Mesendoderm (in vitro differentiated cells): ENCODE results near the gene GOLM1.
A peak's percentile ranks its signal among the peaks of the same experiment; 100 is the strongest.

Experiments
- DNase-seq: peaks from one replicate; pipeline ENCODE4 v3.0.0; 2013
- H2AK5ac ChIP-seq: 2 replicates; pipeline ENCODE4 v1.6.1; 2013; ENCODE audit warnings: low read length, inconsistent platforms
- H2BK120ac ChIP-seq: 2 replicates; pipeline ENCODE4 v1.6.1; 2013; ENCODE audit warnings: low read depth, mild to moderate bottlenecking, low read length, moderate library complexity, mixed read lengths
- H2BK15ac ChIP-seq: replicated peaks from 2 replicates; pipeline ENCODE4 v1.6.1; 2013; ENCODE audit warnings: low read depth, mild to moderate bottlenecking, moderate library complexity
- H2BK5ac ChIP-seq: 2 replicates; pipeline ENCODE4 v1.6.1; 2013; ENCODE audit warnings: low read length, inconsistent platforms
- H3K18ac ChIP-seq: 2 replicates; pipeline ENCODE4 v1.6.1; 2013; ENCODE audit warnings: mild to moderate bottlenecking, low read length, mixed read lengths
- H3K23ac ChIP-seq: one replicate; pipeline ENCODE4 v1.6.1; 2013; ENCODE audit warnings: low read length
- H3K27ac ChIP-seq: 2 replicates; pipeline ENCODE4 v1.5.1; 2013; ENCODE audit warnings: low read depth, mild to moderate bottlenecking, inconsistent platforms, low read length, moderate library complexity
- H3K27me3 ChIP-seq: 2 replicates; pipeline ENCODE4 v1.6.1; 2013; ENCODE audit warnings: low read length, control low read depth, mild to moderate bottlenecking, inconsistent platforms; ENCODE audit not compliant: insufficient read depth, poor library complexity
- H3K36me3 ChIP-seq: 2 replicates; pipeline ENCODE4 v1.6.1; 2013; ENCODE audit warnings: low read length, inconsistent platforms; ENCODE audit not compliant: control insufficient read depth, insufficient read depth
- H3K4ac ChIP-seq: one replicate; pipeline ENCODE4 v1.6.1; 2013; ENCODE audit warnings: low read depth, mild to moderate bottlenecking, low read length, moderate library complexity
- H3K4me1 ChIP-seq: 2 replicates; pipeline ENCODE4 v1.6.1; 2013; ENCODE audit warnings: low read depth, low read length, inconsistent platforms; ENCODE audit not compliant: control insufficient read depth
- H3K4me2 ChIP-seq: 2 replicates; pipeline ENCODE4 v1.6.1; 2013; ENCODE audit warnings: low read length
- H3K4me3 ChIP-seq: 2 replicates; pipeline ENCODE4 v1.5.1; 2013; ENCODE audit warnings: mild to moderate bottlenecking, low read length
- H3K56ac ChIP-seq: one replicate; pipeline ENCODE4 v1.6.1; 2013; ENCODE audit warnings: low read length
- H3K79me1 ChIP-seq: 2 replicates; pipeline ENCODE4 v1.6.1; 2013; ENCODE audit warnings: low read length, inconsistent platforms
- H3K79me2 ChIP-seq: 2 replicates; pipeline ENCODE4 v1.6.1; 2013; ENCODE audit warnings: mild to moderate bottlenecking, low read length; ENCODE audit not compliant: control insufficient read depth, insufficient read depth
- H3K9ac ChIP-seq: 2 replicates; pipeline ENCODE4 v1.6.1; 2013; ENCODE audit warnings: low read length, inconsistent platforms
- H4K5ac ChIP-seq: one replicate; pipeline ENCODE4 v1.6.1; 2013; ENCODE audit warnings: low read length
- H4K8ac ChIP-seq: one replicate; pipeline ENCODE4 v1.6.1; 2013; ENCODE audit warnings: low read depth, mild to moderate bottlenecking, control low read depth, low read length, moderate library complexity
- WGBS: extraction: QIAGEN DNeasy Blood & Tissue Kit; methylation state at CpG from one replicate; pipeline ENCODE4 v1.1.7; 2013; ENCODE audit warnings: low lambda C conversion rate, missing lambda C conversion rate; ENCODE audit not compliant: insufficient coverage; ENCODE audit errors: extremely low coverage; 5-methylcytosine and 5-hydroxymethylcytosine counted together

The GOLM1 gene

DNA sequence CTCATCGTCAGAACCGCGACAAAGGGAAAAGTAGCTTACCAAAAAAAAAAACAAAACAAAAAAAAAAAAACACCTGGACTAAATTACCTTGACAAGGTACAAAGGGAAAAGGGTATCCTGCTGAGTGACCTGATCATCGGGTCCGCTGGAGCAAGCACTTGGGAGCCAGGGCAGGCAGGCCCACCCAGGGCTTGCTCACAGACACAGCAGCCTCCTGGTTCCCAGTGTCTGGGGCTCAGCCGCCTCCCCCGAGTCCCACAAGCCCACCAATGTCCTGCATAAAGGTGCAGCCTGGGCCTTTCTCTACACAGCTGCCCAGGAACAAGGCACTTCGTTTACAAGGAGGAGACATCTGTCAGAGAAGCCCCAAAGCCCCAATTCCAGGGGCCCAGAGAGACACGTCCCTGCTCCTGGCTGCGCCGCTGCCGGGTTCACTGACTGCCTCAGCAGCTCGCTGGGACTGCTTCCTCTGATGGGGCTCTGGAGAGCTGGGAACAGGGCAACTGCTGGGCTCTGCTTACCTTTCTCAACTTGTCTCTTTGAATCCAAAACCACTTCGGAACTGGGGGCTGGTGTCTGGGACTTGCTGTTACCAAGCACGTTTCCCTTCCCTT lies 63.4 kb downstream of the GOLM1 start:
- H3K79me1 ChIP-seq = no peaks in the 10 kb centered on the region
- H3K36me3 ChIP-seq = peaks cover 4% of the 10 kb centered on the region
- H3K23ac ChIP-seq = no peak overlapping the region
- H3K18ac ChIP-seq = no peak overlapping the region
- no peak overlapping the region for H2BK5ac ChIP-seq
- no peak overlapping the region for H3K4ac ChIP-seq
- no peak overlapping the region for H4K8ac ChIP-seq
- H2BK120ac ChIP-seq = no peak overlapping the region
- H3K79me2 ChIP-seq = no peaks in the 10 kb centered on the region
- H3K4me2 ChIP-seq = no peak overlapping the region
- no peak overlapping the region for H3K9ac ChIP-seq
- DNase-seq = no peak
- no peak overlapping the region for H3K56ac ChIP-seq
- H3K27ac ChIP-seq = no peak overlapping the region
- WGBS = no CpG with 5 or more reads among the region's 15 CpGs
- no peaks in the 10 kb centered on the region for H3K27me3 ChIP-seq
- H2AK5ac ChIP-seq = no peak overlapping the region
- no peak overlapping the region for H2BK15ac ChIP-seq
- H3K4me1 ChIP-seq = no peaks in the 10 kb centered on the region
- H3K4me3 ChIP-seq = no peak overlapping the region
- no peak overlapping the region for H4K5ac ChIP-seq

DNA sequence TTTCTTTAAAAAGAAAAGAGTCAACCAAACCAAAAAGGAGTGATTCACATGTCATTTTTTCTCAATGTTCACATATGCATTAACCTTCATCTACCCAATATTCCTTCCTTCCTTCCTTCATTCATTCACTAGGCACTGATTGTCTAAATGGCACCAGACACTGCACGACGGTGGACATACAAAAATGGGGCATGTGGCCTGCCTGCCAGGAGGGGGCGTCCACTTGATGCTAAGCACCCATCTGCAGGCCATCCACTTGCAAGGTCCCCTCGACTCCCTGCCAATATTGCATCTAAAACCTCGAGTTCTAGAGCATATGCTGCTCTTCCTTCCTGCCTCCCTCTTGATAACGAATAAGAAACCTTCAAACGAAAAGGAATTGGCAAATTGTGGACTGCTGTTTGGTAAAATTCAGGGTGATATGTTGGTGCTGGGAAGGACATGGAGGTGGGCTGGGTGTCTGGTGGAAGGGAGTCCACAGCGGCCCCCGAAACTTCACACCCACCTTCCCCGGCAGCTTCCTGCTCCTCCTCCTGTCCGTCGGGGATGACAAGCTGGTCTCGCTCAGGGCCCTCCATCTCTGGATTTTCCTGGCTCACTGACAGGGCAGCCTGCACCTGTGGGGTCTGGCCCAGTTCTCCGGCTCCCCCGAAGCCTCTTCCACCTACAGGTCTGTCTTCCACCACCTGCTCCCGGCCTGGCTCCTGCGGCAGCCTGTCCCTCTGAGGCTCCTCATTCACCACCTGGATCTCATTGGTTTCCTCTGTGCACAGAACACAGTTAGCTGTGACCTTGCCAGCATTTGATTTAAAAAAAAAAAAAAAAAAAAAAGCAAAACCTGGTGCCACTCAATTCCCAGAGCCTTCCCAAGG lies 64.3 kb downstream of the GOLM1 start:
- Histone ChIP-seq H3K27me3 (no peaks in the 10 kb centered on the region), H3K9ac (no peak overlapping the region), H3K18ac (no peak overlapping the region), H4K5ac (no peak overlapping the region), H2BK5ac (no peak overlapping the region), H3K4me2 (no peak overlapping the region), H3K4me1 (no peaks in the 10 kb centered on the region), H3K36me3 (peaks cover 4% of the 10 kb centered on the region), H3K27ac (no peak overlapping the region), H4K8ac (no peak overlapping the region), H2BK15ac (no peak overlapping the region), H3K79me1 (no peaks in the 10 kb centered on the region), H3K4me3 (no peak overlapping the region), H3K4ac (no peak overlapping the region), H2AK5ac (no peak overlapping the region), H2BK120ac (no peak overlapping the region), H3K56ac (no peak overlapping the region), H3K79me2 (no peaks in the 10 kb centered on the region), H3K23ac (no peak overlapping the region)
- peak; percentile 77 for DNase-seq
- WGBS = no CpG with 5 or more reads among the region's 17 CpGs

DNA sequence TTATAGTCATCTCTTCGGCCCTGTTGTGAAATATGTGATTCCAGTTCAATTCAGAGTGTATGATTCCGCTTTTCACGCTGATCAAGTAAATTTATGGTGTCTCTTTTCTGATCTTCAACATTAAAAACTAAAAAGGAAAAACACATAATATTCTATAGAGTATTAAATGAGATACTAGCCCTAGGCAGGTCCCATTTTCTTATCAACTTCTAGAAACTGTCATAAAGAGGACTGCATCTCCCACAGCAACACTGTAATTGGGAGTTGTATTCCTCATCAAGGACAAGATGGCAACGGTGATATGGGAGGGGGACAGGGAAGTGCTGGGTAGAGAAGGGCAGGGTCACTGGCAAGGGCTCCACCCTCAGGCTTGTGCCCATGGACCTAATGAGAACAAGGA lies 71.6 kb downstream of the GOLM1 start:
- Histone ChIP-seq H3K79me1 (no peaks in the 10 kb centered on the region), H2BK5ac (no peak overlapping the region), H3K9ac (no peak overlapping the region), H3K4me2 (no peak overlapping the region), H3K79me2 (no peaks in the 10 kb centered on the region), H2BK120ac (no peak overlapping the region), H3K56ac (no peak overlapping the region), H2BK15ac (no peak overlapping the region), H3K36me3 (peaks cover 4% of the 10 kb centered on the region), H3K23ac (no peak overlapping the region), H3K27me3 (no peaks in the 10 kb centered on the region), H3K27ac (no peak overlapping the region), H4K8ac (no peak overlapping the region), H3K4me3 (no peak overlapping the region), H3K18ac (no peak overlapping the region), H3K4ac (no peak overlapping the region), H2AK5ac (no peak overlapping the region), H3K4me1 (no peaks in the 10 kb centered on the region), H4K5ac (no peak overlapping the region)
- WGBS = no CpG with 5 or more reads among the region's 4 CpGs
- no peak for DNase-seq

DNA sequence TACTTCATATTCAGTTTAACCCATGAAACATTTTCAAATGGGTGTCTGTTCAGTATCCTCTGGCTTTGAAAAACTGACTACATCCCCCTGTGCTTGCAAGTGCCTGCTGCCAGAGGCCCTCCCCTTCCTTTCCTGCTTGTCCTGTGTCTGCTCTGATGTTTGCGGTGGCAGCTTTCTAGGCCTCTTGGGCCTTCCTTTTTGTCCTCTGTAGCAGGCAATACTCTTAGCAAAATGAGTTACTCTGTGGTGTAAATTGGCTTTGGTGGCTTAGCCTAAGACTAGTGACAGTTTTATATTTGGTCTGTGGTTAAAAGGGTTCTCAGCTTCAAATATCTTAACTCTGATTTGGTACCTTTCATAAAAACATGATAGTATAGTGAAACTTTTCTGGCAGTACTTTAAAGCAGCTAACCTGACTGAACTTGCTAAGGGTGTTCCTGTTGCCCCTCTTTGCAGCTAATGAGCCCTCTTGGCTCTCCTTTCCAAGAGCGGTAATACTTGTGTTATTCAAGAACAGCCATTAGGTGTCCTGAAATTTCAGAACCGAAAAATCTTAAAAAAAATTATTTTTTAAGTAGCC lies 76.6 kb downstream of the GOLM1 start:
- Histone ChIP-seq H3K4me1 (no peaks in the 10 kb centered on the region), H4K5ac (no peak overlapping the region), H2AK5ac (no peak overlapping the region), H3K4ac (no peak overlapping the region), H3K4me2 (no peak overlapping the region), H2BK5ac (no peak overlapping the region), H4K8ac (no peak overlapping the region), H3K27me3 (no peaks in the 10 kb centered on the region), H2BK120ac (no peak overlapping the region), H3K18ac (no peak overlapping the region), H3K79me2 (no peaks in the 10 kb centered on the region), H3K9ac (no peak overlapping the region), H3K27ac (no peak overlapping the region), H3K4me3 (no peak overlapping the region), H3K79me1 (no peaks in the 10 kb centered on the region), H3K23ac (no peak overlapping the region), H3K56ac (no peak overlapping the region), H2BK15ac (no peak overlapping the region), H3K36me3 (peaks cover 4% of the 10 kb centered on the region)
- no CpG with 5 or more reads among the region's 3 CpGs for WGBS
- DNase-seq = no peak

DNA sequence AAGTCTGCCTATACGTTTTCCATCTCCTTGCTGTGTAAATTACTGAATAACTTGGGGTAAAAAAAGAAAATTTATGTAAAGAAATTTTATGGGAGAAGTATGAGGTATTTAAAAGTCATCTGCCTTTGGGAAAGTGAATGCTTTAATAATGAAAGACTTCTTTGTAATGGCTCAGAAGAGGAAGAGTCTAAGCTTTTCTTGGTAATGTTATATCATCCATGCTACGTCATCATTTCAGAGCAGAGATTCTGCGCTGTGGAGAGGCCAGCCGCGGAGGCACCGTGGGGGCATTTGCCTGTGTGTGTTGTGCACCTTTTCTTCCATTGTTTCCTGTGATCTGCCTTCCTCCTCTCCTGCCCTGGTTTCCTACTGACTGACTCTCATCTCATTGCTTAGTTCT lies 78.2 kb downstream of the GOLM1 start:
- no peaks in the 10 kb centered on the region for H3K27me3 ChIP-seq
- no CpG with 5 or more reads among the region's 6 CpGs for WGBS

More for the DNA sequence above, 78.2 kb downstream of the GOLM1 start:
- Histone ChIP-seq H3K4me2 (no peak overlapping the region), H3K56ac (no peak overlapping the region), H2BK5ac (no peak overlapping the region), H3K4me1 (no peaks in the 10 kb centered on the region), H2BK120ac (no peak overlapping the region), H3K36me3 (peaks cover 6% of the 10 kb centered on the region), H3K4ac (no peak overlapping the region), H4K5ac (no peak overlapping the region), H3K4me3 (no peak overlapping the region), H3K79me2 (no peaks in the 10 kb centered on the region), H3K79me1 (no peaks in the 10 kb centered on the region), H2BK15ac (no peak overlapping the region), H3K27ac (no peak overlapping the region), H4K8ac (no peak overlapping the region), H3K18ac (no peak overlapping the region), H2AK5ac (no peak overlapping the region), H3K23ac (no peak overlapping the region), H3K9ac (no peak overlapping the region)
- no peak for DNase-seq
